HG03432 (cell line): ENCODE data around the gene PLA2G15.

Source experiments
- ATAC-seq: cut with Tn5 transposase; IDR thresholded peaks from one replicate; pipeline ENCODE4 v1.9.1; 2021; ENCODE audit warnings: mild to moderate bottlenecking, moderate library complexity; ENCODE audit not compliant: unreplicated experiment

The PLA2G15 gene

GRCh38 chr16:68231384-68232136 is 13.6 kb upstream of the PLA2G15 start:
- no peak for ATAC-seq

- ATAC-seq: no peak
These were observed 12.8 kb upstream of the PLA2G15 start for GRCh38 chr16:68232335-68232734.

- ATAC-seq: no peak
These were observed 11.9 kb upstream of the PLA2G15 start for GRCh38 chr16:68233085-68233834.

- ATAC-seq: no peak
These were observed 11.4 kb upstream of the PLA2G15 start for GRCh38 chr16:68233835-68234187.

- ATAC-seq: no peak
These were observed 10.7 kb upstream of the PLA2G15 start for GRCh38 chr16:68234188-68235107.

GRCh38 chr16:68235108-68235886 is 9.9 kb upstream of the PLA2G15 start:
- no peak for ATAC-seq

- no peak for ATAC-seq
These were observed 9.4 kb upstream of the PLA2G15 start, which contains the start of gene ESRP2 for GRCh38 chr16:68235887-68236136. ESRP2 (minus strand) TSS chr16:68236127; CDS start chr16:68236045, 82 bp downstream.

- no peak for ATAC-seq
These were observed 8.9 kb upstream of the PLA2G15 start for GRCh38 chr16:68236137-68236825.

- ATAC-seq: no peak
These were observed 8.3 kb upstream of the PLA2G15 start for GRCh38 chr16:68236826-68237242.

GRCh38 chr16:68237243-68238028 is 7.7 kb upstream of the PLA2G15 start:
- peak; percentile 84 for ATAC-seq

- peak; percentile 18 for ATAC-seq
These were observed 7.2 kb upstream of the PLA2G15 start for GRCh38 chr16:68238029-68238345.

GRCh38 chr16:68242085-68242484 is 3.1 kb upstream of the PLA2G15 start:
- ATAC-seq: no peak

GRCh38 chr16:68242926-68243858 is 2.0 kb upstream of the PLA2G15 start:
- ATAC-seq: no peak

GRCh38 chr16:68244481-68244902 is 681 bp upstream of the PLA2G15 start:
- no peak for ATAC-seq

- ATAC-seq: no peak
These were observed 948 bp downstream of the PLA2G15 start for GRCh38 chr16:68246121-68246520.

GRCh38 chr16:68246666-68247065 is 1.5 kb downstream of the PLA2G15 start:
- ATAC-seq: no peak

GRCh38 chr16:68247400-68247799 is 2.2 kb downstream of the PLA2G15 start:
- no peak for ATAC-seq

GRCh38 chr16:68247932-68248331 is 2.8 kb downstream of the PLA2G15 start:
- no peak for ATAC-seq
